ENCODE data around the gene CRTC3. TPM values are rescaled to one million over a fixed set of nuclear protein-coding genes. Genes with fewer than 3 reads are reported as not detected.

CRTC3 gene
- total and polyA plus RNA-seq, 4 donors: 5.1 to 16.8 (median 7.6) TPM

DNA sequence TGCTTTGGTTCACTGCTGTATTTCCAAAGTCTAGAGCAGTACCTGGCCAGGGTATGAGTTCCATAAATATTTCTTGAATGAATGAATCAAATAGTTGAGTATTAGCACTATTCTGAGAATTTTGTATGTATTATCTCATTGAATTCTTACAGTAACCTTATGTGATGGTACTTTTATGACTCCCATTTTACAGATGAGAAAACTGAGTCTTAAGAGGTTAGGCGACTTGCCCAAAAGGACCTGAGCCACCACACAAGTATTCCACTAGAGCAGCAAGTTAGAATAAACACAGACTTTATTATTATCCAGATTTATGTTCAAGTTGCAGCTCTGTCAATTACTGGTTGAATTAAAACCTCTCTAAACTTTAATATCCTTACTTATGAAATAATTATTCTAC is 29.4 kb downstream of the CRTC3 start:
- TF ChIP-seq, protein P1, sequence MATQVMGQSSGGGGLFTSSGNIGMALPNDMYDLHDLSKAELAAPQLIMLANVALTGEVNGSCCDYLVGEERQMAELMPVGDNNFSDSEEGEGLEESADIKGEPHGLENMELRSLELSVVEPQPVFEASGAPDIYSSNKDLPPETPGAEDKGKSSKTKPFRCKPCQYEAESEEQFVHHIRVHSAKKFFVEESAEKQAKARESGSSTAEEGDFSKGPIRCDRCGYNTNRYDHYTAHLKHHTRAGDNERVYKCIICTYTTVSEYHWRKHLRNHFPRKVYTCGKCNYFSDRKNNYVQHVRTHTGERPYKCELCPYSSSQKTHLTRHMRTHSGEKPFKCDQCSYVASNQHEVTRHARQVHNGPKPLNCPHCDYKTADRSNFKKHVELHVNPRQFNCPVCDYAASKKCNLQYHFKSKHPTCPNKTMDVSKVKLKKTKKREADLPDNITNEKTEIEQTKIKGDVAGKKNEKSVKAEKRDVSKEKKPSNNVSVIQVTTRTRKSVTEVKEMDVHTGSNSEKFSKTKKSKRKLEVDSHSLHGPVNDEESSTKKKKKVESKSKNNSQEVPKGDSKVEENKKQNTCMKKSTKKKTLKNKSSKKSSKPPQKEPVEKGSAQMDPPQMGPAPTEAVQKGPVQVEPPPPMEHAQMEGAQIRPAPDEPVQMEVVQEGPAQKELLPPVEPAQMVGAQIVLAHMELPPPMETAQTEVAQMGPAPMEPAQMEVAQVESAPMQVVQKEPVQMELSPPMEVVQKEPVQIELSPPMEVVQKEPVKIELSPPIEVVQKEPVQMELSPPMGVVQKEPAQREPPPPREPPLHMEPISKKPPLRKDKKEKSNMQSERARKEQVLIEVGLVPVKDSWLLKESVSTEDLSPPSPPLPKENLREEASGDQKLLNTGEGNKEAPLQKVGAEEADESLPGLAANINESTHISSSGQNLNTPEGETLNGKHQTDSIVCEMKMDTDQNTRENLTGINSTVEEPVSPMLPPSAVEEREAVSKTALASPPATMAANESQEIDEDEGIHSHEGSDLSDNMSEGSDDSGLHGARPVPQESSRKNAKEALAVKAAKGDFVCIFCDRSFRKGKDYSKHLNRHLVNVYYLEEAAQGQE (IDR thresholded peaks at IDR 0.05): no peak
- TF ChIP-seq YY1 (IDR thresholded peaks at IDR 0.05): no peak
- TF ChIP-seq RXRA (IDR thresholded peaks at IDR 0.05): no peak
- no peak for TF ChIP-seq GABPA (IDR thresholded peaks at IDR 0.05 in 1 of 2, conservative IDR thresholded peaks at IDR 0.05 in 1 of 2)
- TF ChIP-seq NR2F2 (IDR thresholded peaks at IDR 0.05): no peak
- TF ChIP-seq, protein P2, sequence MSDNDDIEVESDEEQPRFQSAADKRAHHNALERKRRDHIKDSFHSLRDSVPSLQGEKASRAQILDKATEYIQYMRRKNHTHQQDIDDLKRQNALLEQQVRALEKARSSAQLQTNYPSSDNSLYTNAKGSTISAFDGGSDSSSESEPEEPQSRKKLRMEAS (IDR thresholded peaks at IDR 0.05): no peak
- TF ChIP-seq RAD21 (IDR thresholded peaks at IDR 0.05): no peak
- no peak for TF ChIP-seq HNF4G (IDR thresholded peaks at IDR 0.05)
- no peak for TF ChIP-seq SP1 (IDR thresholded peaks at IDR 0.05)
- TF ChIP-seq EGR1 (IDR thresholded peaks at IDR 0.05; ENCODE audit: low read depth in 2 of 2): no peak
- no peak for TF ChIP-seq FOXA2 (IDR thresholded peaks at IDR 0.05)
- no peak for TF ChIP-seq TAF1 (conservative IDR thresholded peaks at IDR 0.05)
- TF ChIP-seq HNF4A (conservative IDR thresholded peaks at IDR 0.05): no peak
- peaks cover 28 to 60% (median 52%) of the 10 kb centered on the region in 4 donors for H3K4me1 ChIP-seq (ENCODE audit: control insufficient read depth in 4 of 4, insufficient read depth in 4 of 4, low read length in 3 of 4)

DNA sequence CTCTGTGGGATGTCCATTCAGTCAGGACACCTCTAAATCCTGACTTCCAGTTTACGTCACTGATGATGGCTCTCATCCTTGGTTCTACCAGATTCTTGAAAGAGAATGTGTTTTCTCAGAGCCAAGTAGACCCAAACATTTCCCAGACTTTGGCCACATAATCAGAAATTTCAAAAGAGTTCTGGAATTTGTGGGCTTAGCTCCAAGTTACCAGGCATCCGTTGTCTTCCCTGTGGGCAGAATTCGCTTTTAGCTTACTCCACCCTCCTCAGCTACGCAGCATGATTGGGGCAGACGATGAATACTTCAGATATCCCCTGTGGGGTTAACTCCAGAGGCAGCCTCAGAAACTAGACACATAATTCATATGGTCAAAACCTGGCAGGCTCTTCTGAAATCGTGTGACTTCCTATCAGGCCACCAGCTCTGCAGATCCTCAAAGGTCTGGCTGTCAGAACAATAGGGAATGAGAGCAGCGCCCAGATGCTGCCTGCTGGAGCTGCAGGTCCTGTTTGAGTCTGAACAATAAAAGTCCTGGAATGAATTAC is 30.6 kb downstream of the CRTC3 start:
- Histone ChIP-seq H3K27me3 (ENCODE audit: control insufficient read depth in 4 of 4, insufficient read depth in 4 of 4, low read length in 3 of 4) (no peaks in the 10 kb centered on the region), H3K4me3 (ENCODE audit: low read depth in 1 of 3, low read length in 3 of 3) (no peak overlapping the region), H3K4me1 (ENCODE audit: control insufficient read depth in 4 of 4, insufficient read depth in 4 of 4, low read length in 3 of 4) (peaks cover 28 to 60% (median 52%) of the 10 kb centered on the region in 4 donors), H3K27ac (ENCODE audit: low read depth in 1 of 2, low read length in 2 of 2) (peak overlapping the region; percentile 56 to 60), H3K36me3 (ENCODE audit: control insufficient read depth in 4 of 4, insufficient read depth in 3 of 4, low read depth in 1 of 4, low read length in 3 of 4) (no peaks in the 10 kb centered on the region), H3K9ac (ENCODE audit: low read depth in 1 of 2, low read length in 2 of 2) (no peak overlapping the region), H3K9me3 (ENCODE audit: control insufficient read depth in 4 of 4, low read length in 3 of 4) (no peaks in the 10 kb centered on the region)
- DNase-seq (ENCODE audit: low spot score): no peak
- peak; percentile 35 to 53 for TF ChIP-seq JUND (IDR thresholded peaks at IDR 0.05)
- peak; percentile 1 to 24 for TF ChIP-seq RAD21 (IDR thresholded peaks at IDR 0.05)
- TF ChIP-seq, protein P3, sequence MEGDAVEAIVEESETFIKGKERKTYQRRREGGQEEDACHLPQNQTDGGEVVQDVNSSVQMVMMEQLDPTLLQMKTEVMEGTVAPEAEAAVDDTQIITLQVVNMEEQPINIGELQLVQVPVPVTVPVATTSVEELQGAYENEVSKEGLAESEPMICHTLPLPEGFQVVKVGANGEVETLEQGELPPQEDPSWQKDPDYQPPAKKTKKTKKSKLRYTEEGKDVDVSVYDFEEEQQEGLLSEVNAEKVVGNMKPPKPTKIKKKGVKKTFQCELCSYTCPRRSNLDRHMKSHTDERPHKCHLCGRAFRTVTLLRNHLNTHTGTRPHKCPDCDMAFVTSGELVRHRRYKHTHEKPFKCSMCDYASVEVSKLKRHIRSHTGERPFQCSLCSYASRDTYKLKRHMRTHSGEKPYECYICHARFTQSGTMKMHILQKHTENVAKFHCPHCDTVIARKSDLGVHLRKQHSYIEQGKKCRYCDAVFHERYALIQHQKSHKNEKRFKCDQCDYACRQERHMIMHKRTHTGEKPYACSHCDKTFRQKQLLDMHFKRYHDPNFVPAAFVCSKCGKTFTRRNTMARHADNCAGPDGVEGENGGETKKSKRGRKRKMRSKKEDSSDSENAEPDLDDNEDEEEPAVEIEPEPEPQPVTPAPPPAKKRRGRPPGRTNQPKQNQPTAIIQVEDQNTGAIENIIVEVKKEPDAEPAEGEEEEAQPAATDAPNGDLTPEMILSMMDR (IDR thresholded peaks at IDR 0.05; ENCODE audit: low read depth, low read length, missing input control): no peak
- no peak for TF ChIP-seq FOXA1 (IDR thresholded peaks at IDR 0.05)
- TF ChIP-seq HNF4G (IDR thresholded peaks at IDR 0.05): peak; percentile 40
- peak; percentile 37 for TF ChIP-seq NR2F2 (IDR thresholded peaks at IDR 0.05)
- TF ChIP-seq SP1 (IDR thresholded peaks at IDR 0.05): peak; percentile 51
- peak; percentile 46 for TF ChIP-seq YY1 (IDR thresholded peaks at IDR 0.05)
- TF ChIP-seq RXRA (IDR thresholded peaks at IDR 0.05): peak; percentile 28 to 48
- TF ChIP-seq HNF4A (conservative IDR thresholded peaks at IDR 0.05): peak; percentile 68 to 73
- 33% methylated on average over 7 of the region's 7 CpGs for WGBS

More for the DNA sequence above, 29.4 kb downstream of the CRTC3 start:
- Histone ChIP-seq H3K27me3 (ENCODE audit: control insufficient read depth in 4 of 4, insufficient read depth in 4 of 4, low read length in 3 of 4) (no peaks in the 10 kb centered on the region), H3K36me3 (ENCODE audit: control insufficient read depth in 4 of 4, insufficient read depth in 3 of 4, low read depth in 1 of 4, low read length in 3 of 4) (no peaks in the 10 kb centered on the region), H3K9ac (ENCODE audit: low read depth in 1 of 2, low read length in 2 of 2) (no peak overlapping the region), H3K4me3 (ENCODE audit: low read depth in 1 of 3, low read length in 3 of 3) (no peak overlapping the region), H3K9me3 (ENCODE audit: control insufficient read depth in 4 of 4, low read length in 3 of 4) (no peaks in the 10 kb centered on the region), H3K27ac (ENCODE audit: low read depth in 1 of 2, low read length in 2 of 2) (peak overlapping the region; percentile 21 to 60)
- 99% methylated on average over 1 of the region's 1 CpG for WGBS
- DNase-seq (ENCODE audit: low spot score): no peak
